ENCODE results near the gene ARHGAP6.
"Not testable (repeated sequence)": the region's sequence is repeated elsewhere in the genome, so short reads cannot be mapped to it uniquely, and the experiment has no call there.

The ARHGAP6 gene

GRCh38 chrX:11125060-11125459 lies 540.7 kb downstream of the ARHGAP6 start:
- TF ChIP-seq CTCF (conservative IDR thresholded peaks at IDR 0.05), result no peak
- TF ChIP-seq ZFX (IDR thresholded peaks at IDR 0.05), result no peak

GRCh38 chrX:11124112-11124511 lies 541.6 kb downstream of the ARHGAP6 start:
- H3K27ac ChIP-seq, result no peak overlapping the region
- no peak for TF ChIP-seq ZFX (IDR thresholded peaks at IDR 0.05)
- no peak for TF ChIP-seq CTCF (conservative IDR thresholded peaks at IDR 0.05)

More at GRCh38 chrX:11125060-11125459, 540.7 kb downstream of the ARHGAP6 start:
- no peak overlapping the region for H3K27ac ChIP-seq

GRCh38 chrX:11123087-11123486 lies 542.6 kb downstream of the ARHGAP6 start:
- not testable (repeated sequence) for H3K27ac ChIP-seq

GRCh38 chrX:11119313-11119943 lies 546.3 kb downstream of the ARHGAP6 start:
- no peak for TF ChIP-seq CTCF (conservative IDR thresholded peaks at IDR 0.05)
- no peak for TF ChIP-seq ZFX (IDR thresholded peaks at IDR 0.05)
- no peak overlapping the region for H3K27ac ChIP-seq

GRCh38 chrX:11117745-11118144 lies 548.0 kb downstream of the ARHGAP6 start:
- TF ChIP-seq CTCF (conservative IDR thresholded peaks at IDR 0.05) (no peak), ZFX (IDR thresholded peaks at IDR 0.05) (no peak)

GRCh38 chrX:11113731-11114130 lies 552.0 kb downstream of the ARHGAP6 start:
- TF ChIP-seq CTCF (conservative IDR thresholded peaks at IDR 0.05) (no peak), ZFX (IDR thresholded peaks at IDR 0.05) (no peak)
- no peak overlapping the region for H3K27ac ChIP-seq

More at GRCh38 chrX:11117745-11118144, 548.0 kb downstream of the ARHGAP6 start:
- no peak overlapping the region for H3K27ac ChIP-seq

- TF ChIP-seq ZFX (IDR thresholded peaks at IDR 0.05) (no peak), CTCF (conservative IDR thresholded peaks at IDR 0.05) (no peak)
- peak overlapping the region; percentile 91 for H3K27ac ChIP-seq
Measured at GRCh38 chrX:11111947-11112346, 553.8 kb downstream of the ARHGAP6 start.

Data from C4-2B (cell line).